GM21619 (cell line): ENCODE results near the gene USF1.
"Not testable (repeated sequence)": the region's sequence is repeated elsewhere in the genome, so short reads cannot be mapped to it uniquely, and the experiment has no call there.

Experiments
- ATAC-seq: cut with Tn5 transposase; IDR thresholded peaks from one replicate; pipeline ENCODE4 v1.9.1; 2021; ENCODE audit not compliant: unreplicated experiment

USF1 gene

GRCh38 chr1:160992036-160992435, 53.7 kb downstream of the USF1 start:
- ATAC-seq: not testable (repeated sequence)
